NCI-H2107 treated with DMSO at 0.1 percent for 48 hours (cell line): Measurements from ENCODE around the gene PIP4K2B.
"Not testable (repeated sequence)": the region's sequence is repeated elsewhere in the genome, so short reads cannot be mapped to it uniquely, and the experiment has no call there.

Experiments
- DNase-seq: peaks from one replicate; lab custom pipeline; 2025; ENCODE audit not compliant: unreplicated experiment; lab: John Stamatoyannopoulos, UW

Gene PIP4K2B

DNA sequence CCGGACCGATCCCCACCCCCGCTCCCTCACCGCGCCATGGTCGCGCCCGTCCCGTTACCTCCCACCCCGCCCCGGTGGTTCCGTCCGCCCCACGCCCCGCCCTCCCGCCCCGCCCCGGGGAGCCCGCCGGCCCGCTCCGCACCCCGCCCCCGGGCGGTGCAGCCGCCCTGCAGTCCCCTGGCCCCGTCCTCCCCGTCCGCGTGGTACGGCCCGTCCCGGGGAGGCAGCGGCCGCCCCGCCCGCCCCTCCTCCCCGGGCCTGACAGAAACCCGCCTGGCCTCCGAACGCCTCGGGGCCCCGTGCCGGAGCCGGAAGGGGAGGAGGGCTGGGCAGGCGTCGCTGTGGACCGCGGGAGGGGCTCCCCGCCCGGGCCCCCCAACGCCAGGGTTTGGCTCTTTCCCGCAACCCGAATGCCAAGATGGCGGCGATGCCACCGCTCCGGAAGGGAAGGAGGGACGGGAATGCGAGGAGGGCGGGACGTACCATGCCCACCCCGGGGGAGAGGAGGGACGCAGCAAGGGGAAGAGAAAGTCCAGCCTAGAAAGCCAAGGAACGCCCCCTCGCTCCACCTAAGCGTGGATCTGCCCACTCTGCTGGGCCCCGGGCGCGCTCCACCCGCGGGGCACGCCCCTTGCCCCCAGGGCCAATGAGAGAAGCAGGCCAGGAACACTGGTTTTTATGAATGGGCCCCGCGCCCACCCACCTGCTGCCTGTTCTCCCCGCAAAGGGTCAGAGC lies at the start of gene PIP4K2B:
PIP4K2B (minus strand) TSS at position 56 of the 736 bp plus-strand sequence. CDS start 132 bp downstream, outside the sequence.
- peak; percentile 91 for DNase-seq

DNA sequence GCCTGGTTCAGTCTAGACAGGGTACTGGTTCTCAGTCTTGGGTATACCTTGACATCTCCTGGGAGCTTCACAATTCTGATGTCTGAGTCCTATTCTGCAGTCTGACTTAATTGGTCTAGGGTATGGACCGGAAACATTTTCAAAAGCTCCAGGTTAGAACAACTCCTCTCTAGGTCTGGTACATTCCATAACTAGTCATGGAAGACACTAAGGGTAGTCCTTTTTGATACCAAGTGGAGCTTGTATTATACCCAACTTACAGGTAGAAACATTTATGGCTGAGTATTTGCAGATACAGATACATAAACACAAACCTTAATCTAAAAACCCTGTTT lies 49.2 kb upstream of the PIP4K2B start:
- no peak for DNase-seq

DNA sequence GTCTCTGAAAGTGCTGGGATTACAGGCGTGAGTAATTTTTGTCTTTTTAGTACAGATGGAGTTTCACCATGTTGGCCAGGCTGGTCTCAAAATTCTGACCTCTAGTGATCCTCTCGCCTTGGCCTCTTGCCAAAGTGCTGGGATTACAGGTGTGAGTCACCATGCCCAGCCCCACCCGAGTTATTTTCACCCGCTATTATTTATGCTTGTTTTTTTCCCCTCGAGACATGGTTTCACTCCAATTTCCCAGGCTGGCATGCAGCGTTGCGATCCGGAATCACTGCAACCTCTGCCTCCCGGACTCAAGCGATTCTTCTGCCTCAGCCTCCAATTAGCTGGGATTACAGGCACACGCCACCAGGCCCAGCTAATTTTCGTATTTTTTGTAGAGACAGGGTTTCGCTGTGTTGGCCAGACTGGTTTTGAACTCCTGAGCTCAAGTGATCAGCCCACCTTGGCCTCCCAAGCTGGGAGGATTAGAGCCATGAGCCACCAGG lies 45.0 kb upstream of the PIP4K2B start:
- DNase-seq = no peak

DNA sequence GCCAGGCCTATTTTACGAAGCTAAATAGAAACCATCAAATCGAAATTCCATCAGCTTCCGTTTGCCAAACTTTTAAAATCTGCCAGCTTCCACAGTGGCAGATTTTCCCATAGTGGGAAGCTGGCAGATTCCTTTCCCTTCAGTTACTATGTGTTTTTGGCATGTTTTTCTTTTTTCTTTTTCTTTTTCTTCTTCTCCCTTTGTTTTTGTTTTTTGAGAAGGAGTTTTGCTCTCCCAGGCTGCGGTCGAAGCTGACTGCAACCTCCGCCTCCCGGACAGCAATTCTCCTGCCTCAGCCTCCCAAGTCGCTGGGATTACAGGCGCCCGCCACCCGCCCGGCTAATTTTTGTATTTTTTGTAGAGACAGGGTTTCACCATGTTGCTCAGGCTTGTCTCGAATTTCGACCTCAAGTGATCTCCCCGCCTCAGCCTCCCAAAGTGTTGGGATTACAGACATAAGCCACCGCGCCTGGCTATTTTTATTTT lies 26.4 kb upstream of the PIP4K2B start:
- DNase-seq = no peak

DNA sequence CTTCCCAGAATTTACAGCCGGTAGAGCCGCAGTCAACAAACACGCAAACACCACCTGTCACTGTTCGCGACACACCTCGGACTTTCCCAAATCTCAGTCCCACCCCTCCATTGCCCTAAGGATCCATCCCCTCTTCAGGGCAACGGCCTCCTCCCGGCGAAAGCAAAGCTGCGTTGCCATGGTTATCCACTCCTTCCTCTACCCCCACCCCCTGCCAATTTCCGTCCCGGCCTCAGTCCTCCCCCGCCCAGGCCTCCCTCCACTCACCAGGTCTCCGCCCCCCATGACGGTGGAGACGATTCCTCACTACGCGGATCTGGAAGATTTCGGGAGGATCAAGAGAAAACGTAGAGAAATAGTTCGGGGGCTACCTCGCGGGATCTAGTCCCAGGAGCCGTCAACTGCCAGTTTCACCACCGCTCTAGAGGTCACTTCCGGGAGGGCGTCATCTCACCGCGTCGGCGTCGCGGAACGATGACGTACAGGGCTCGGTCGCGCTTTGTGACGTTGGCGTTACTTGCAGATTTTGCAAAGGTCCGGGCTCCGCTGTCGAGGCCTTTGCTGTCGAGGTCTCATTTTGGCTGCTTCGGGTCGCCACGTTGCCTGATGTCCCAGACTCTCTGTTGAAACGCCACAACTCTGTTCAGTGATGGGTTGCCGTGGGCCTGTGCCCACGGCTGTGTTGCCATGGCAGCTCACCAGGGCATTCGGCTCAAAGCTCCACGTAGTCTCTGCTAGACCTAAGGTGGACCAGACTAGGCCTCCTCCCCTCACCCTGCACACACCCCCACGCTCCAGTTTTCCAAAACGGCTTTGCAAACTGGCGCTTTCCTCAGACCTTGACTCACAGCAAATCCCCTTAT lies 25.8 kb upstream of the PIP4K2B start, which contains the start of gene CWC25:
CWC25 (minus strand) TSS at position 423 of the 863 bp plus-strand sequence; CDS start at position 285, 138 bp downstream.
- DNase-seq = peak; percentile 81

DNA sequence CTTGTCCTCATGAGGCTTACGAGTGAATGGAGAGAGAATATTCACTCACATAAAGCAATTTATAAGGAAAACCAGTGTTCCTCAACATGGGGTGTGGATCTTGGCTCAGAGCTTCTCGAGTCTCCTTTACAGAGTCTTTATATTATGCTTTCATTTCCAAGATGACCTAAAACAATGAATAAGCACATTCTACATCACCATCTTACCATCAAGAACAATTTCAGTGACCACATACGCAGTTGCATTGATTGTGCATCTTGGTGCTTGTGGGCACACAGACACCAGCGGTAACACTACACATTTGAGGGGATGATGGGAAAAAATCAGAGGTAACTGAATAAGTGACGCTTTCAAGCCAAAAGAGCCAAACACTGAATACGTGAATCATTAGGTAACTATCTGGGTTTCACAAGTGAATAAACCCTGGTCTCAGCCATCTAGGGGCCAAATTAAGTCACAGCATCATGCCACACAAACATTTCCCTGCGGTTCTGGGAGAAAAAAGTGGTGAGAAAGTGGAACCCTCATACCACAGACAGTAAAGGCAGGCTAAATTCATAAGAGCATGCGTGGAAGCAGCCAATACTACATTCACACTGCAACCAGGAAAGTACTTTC lies 16.3 kb upstream of the PIP4K2B start:
- no peak for DNase-seq

DNA sequence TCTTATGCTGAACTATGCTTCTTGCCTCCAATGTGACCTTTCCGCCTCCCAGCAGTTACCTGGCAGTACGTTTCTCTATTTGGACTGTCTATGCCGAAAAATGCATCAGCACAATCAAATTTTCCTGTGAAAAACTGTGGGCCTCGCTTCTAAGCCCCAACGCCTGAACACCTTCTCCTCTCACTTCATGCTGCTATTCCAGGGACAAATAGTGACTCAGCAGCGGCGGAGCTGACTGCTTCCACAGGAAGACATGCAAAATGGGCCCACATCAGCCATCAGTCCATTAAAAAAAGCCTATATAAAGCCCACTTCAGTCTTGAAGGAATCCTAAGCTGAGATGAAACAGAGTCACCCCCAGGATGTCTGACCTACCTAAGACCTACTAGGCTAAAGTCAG lies 10.5 kb upstream of the PIP4K2B start:
- DNase-seq = no peak

DNA sequence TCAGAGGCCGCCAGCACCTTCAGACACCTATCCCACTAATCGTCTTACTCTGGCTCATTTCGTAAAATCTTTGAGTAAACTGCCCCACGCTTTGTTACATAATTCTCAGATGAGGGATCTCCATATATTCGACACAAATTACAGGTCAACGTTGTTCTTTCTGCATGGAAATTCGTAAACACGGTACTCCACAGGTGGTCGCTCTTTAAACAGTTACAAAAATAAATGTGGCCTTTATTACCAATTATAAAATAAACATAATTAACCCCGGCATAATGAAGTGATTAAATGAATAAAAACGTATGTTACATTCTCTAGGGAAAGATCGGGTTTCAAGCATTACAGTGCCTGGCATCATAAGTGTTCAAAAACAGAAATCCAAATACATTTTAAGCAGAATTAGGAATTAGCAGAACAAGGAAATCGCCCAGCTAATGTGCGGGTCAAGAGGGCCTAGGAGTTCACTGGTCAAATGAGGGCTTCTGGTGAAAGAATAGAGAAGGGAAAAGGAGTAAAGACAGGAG lies 943 bp upstream of the PIP4K2B start:
- DNase-seq = peak; percentile 79

DNA sequence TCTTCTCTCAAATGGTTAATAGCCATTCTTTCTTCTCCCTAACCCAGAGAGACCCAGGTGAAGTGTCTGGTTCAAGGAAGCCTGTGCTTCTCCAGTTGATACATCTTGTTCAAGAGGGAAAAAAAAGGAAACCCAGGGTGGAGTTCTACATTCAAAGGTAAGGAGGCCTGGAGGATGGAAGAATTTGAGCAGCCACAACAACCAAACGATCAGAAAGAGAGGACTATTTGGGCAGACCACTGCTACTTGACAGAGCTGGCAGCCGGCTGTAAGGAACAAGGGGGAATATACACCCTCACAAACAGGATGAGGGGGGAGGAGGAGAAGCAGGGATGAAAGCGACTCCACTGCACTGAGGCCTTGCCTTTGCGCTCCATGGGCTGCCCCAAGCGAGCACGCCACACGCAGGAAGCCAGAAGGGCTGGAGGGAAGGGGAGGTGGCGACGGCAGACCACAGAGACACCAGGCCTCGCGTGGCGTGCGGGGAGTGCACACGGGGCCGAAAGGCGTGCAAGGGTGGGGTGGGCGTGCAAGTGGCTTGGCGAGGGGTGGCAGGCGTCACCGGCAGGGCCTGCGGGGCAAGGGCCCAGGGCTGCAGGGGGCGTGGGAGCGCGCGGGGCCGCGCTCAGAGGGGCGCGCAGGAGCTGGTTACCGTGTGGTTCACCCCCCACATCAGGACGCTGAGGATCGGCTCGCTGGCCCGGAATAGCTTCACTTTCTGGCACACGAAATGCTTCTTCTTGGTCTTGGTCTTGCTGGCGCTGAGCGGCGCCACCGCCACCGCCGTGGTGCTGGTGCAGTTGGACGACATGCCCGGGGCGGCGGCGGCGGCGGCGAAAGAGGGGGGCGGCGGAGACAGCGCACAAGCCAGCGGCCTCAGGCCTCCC lies 499 bp downstream of the PIP4K2B start:
- DNase-seq = no peak

DNA sequence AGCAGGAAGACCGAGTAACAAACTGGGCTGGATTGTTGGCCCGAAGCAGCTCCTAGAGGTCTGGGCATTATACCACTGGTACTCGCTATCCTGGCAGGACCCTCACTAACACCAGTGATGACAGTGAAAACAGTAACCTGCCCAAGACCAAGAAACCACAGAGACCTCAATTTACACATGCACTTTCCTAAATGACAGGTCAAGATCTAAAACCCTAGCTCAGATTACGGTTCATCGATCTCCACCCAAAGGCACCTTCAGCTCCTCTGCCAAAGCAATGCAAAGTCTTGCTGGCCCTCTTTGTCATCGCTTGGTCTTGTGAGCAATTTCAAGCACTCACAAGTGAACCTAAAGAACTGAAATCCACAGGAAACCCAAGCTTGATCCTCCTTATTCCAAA lies 1.5 kb downstream of the PIP4K2B start:
- DNase-seq = no peak

DNA sequence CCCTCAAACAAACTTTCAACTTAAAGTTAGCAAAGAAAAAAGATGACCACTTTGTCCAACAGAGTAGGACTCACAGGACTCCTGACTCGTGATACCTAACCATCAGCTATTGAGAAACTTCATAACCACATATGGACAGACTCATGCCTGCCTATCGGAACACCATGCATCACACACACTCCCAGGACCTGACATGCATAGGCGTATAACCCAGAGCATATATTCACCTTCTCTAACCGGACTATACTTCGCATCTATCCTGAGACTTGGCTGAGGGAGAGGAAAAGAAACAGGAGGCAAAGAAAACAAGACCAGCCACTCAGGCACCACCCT lies 2.2 kb downstream of the PIP4K2B start:
- no peak for DNase-seq

DNA sequence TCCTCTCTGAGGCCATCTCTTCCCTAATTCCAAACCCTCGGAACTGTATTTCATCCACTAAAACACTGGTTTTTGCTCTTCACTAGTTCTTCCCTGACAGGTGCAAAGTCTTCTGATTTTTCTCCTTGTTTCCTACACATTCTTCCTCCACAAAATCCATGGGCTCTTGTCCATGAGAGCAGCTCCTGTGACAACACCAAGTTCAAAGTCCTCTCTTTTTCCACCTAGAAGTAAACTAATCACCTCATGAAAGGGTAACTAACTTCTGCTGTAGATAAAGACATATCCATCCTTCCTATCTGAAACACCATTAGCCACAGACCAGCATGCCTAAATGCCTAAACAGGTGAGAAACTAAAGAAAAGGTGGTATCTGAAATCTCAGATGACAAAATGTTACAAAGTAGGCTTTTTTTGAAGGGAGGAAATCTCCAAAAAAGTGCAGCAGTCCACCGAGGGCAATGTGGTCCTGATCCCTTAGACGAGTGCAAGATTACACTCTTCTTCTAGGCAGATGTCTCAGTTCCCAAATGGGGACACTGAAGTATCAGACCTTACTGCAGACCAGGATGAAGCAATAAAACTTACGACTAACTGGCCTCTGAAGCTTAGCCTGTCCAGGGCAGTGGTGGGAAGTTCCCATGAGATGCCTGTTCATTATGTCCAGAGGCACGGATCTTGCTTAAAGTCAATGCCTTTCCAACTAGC lies 2.8 kb downstream of the PIP4K2B start:
- DNase-seq = no peak

DNA sequence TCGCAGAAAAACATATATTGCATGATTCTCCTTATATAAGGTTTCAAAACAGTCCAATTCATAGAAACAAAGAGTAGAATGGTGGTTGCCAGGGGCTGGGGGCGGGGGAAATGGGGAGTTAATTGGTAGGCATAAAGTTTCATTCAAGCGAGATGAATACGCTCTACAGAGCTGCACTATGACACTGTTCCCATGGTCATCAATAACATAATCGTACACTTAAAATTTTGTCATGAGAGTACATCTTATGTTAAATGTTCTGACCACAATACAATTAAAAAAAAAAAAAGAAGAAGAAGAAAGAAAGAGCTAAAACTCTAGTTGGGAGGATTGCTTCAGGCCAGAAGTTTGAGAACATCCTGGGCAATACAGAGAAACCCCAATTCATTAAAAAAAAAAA lies 5.1 kb downstream of the PIP4K2B start:
- DNase-seq = no peak

DNA sequence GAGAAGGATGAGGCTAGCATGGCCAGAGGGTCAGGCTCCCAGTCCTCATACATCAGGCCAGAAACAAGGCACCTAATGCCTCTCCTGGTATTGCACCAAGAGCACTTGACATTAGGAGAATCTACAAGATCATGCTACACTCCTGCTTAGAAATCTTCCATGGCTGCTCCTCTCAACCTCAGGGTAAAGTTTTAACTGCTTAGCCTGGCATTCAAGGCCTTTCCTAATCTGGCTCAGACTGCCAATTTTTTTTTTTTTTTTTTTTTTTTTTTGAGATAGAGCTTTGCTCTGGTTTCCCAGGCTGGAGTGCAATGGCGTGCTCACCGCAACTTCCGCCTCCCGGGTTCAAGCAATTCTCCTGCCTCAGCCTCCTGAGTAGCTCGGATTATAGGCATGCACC lies 8.2 kb downstream of the PIP4K2B start:
- no peak for DNase-seq

DNA sequence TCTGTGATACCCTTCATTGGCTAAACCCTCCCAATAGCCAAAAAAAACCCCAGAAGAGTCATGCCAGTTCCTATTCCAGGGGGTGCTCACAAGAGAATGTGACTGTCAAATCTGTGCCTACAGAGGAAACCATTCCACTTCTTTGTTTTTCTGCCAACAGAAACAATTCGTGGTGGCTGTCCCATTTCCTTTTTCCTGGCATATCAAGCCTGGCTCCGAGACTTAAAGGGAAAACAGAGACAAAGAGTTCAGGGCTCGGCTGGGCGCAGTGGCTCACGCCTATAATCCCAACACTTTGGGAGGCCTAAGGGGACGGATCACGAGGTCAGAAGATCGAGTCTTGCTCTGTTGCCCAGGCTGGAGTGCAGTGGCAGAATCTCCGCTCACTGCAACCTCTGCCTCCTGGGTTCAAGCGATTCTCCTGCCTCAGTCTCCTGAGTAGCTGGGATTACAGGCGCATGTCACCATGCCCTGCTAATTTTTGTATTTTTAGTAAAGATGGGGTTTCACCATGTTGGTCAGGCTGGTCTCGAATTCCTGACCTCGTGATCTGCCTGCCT lies 9.1 kb downstream of the PIP4K2B start:
- DNase-seq = not testable (repeated sequence)

DNA sequence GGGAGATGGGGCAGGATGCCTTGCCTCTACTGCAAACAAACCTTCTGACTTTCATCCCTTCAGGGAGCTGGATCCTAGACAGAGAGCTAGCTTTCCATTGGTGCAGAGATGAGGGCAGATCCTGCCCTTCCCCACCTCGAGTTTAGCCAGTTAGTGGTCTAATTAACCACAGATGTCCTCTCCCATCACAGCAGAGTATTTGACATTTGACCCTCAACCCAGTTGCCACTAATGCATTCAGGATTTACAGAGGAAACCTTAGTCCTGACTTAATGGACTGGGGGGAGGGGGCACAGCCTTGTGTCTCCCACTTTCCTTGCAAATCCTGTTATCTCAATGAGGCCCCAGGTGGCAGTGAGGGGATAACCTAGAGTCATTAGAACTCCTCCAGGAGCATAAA lies 10.2 kb downstream of the PIP4K2B start:
- no peak for DNase-seq

DNA sequence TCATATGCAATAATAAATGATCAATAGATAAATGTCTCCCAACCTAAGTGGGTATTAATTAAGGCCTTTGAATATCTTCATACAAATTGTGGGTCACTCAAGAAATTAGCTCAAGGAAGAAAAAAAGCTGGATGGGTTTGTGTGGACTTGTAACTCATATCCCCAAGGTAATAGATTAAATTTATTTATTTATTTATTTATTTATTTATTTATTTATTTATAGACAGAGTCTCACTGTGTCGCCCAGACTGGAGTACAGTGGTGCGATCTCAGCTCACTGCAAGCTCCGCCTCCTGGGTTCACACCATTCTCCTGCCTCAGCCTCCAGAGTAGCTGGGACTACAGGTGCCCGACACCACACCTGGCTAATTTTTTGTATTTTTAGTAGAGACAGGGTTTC lies 11.4 kb downstream of the PIP4K2B start:
- not testable (repeated sequence) for DNase-seq

DNA sequence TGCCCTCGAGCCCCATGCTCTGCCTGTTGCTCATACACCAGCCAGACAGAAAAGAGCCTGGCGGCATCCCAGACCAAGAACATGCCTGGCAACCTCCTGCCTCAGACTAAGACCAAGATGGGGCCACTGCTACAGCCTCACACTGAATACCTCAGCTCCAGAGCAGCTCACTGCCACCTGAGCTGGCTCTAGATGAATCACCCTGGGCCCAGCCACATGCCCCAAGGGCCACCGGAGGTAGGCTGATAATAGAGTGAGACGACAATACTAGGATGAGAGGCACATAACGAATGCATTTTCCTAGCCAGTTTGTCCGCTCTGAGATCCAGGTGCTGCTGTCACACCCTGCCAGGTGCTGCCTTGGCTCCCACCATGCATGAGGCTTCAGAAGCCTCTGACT lies 13.0 kb downstream of the PIP4K2B start:
- no peak for DNase-seq

DNA sequence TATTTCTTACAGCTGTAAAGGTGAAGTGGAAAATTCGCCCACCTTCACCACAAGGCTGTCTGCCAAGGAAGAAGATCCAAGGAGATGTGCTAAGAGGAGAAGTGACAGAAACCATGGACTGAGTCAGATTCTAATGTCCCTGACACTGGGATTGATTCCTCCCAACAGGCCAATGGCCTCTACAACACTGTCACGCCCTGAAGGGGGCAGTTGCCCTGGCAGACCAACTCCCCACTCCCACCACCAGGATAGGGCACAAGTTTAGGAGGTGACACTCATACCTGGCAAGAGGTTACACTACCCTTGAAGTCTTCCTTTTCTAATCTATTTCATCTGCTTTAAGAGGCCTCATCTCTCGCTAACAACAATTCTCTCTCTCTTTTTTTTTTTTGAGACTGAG lies 16.1 kb downstream of the PIP4K2B start:
- DNase-seq = no peak
